DMS79 treated with DMSO at 0.1 percent for 48 hours (cell line): ENCODE data around the gene HOXA4.

Experiments
- DNase-seq: peaks from one replicate; lab custom pipeline; 2025; lab: John Stamatoyannopoulos, UW

HOXA4 gene

DNA sequence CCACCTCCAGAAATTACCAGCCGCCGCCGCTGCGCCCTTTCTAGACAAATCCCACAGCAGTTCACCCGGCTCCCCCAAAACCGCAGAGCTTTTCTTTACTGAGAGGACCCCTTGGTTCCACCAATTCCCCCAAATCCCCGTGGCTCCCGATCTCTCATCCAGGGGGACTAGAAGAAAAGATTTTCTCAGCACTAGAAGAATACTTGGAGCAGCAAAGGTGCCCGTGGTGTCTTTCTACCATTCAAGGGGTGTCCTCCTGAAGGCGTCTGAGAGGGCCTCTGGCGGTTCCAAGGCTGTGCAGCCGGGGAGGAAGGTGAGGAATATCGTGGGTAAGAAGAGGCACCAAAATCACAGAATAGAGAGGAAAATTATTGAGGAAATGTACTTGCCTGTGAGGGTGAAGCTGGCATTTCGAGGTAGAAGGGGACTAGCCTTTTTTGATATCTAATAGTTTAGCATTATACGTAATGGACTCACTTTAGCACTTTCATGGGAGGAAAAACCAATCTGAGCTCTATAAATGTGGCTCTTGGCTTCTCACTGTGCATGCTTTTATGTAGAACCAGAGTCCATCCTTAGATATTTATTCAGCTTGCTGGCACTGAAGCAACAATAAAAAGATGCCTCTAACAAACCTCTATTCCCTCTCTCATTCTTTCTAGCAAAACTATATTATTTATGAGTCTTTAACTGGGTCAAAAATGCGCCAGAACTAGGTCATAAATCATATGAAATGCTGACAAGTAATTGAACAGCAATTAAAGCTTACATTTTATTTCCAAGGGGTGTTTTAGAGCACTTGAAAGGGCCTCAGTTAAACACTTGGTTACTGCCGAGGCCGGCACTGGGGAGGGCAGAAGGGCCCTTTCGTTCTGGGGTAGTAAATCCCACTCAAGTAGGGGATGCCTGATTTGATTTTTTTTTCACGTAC is 14.3 kb downstream of the HOXA4 start:
- peak; percentile 65 for DNase-seq

DNA sequence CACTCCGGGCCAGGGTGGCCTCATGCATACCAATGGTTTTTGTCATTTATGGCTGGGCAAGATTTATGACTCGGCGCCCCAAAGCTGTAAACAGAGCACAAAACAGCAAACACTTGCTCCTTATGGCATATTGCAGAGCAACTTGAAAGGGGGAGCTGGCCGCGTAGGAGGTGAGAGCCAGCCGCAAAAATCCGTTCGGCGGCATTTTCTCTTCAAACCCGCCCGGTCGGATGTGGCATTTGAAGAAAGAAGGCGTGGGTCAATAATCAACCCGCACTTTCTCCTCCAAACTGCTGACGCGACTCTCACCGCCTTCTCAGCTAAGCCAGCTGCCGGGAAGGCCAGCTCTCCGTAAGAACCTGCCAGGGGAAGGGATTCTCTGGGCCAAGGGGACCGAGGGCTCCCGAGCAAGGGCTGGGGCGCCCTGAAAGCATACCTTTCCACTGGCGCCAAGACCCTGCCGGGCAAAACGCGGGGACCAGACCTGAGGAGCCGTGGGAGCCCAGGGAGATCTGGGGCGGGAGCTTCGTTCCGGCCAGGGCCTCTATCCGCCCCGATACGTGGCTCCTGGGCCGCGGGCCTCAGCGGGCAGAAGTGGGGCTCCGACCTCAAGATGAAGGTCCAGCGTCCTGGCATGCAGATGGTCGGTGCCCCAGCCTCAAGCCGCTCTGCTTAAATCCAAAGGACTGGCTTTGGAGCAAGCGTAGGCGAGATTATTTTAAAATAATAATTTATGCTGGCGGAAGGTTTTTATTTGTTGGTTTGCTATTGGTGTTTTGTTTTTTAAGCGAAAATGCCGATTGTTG is 15.1 kb downstream of the HOXA4 start:
- no peak for DNase-seq

DNA sequence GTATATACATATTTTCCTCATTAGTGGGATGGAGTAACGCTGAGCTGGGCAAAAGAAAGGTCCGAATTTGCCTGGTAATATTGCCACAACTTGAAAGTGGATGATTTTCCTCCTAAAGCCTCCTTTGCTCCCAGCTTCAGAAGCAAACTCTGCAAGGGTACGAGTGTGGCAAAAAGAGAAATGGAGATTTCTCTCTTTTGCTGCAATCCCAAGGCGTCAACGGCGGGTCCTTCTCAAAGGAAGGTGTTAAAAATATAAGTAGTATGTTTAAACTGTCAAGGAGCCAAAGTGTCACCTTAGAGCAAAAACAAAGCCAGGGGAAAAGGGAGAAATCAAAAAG is 15.7 kb downstream of the HOXA4 start:
- no peak for DNase-seq

DNA sequence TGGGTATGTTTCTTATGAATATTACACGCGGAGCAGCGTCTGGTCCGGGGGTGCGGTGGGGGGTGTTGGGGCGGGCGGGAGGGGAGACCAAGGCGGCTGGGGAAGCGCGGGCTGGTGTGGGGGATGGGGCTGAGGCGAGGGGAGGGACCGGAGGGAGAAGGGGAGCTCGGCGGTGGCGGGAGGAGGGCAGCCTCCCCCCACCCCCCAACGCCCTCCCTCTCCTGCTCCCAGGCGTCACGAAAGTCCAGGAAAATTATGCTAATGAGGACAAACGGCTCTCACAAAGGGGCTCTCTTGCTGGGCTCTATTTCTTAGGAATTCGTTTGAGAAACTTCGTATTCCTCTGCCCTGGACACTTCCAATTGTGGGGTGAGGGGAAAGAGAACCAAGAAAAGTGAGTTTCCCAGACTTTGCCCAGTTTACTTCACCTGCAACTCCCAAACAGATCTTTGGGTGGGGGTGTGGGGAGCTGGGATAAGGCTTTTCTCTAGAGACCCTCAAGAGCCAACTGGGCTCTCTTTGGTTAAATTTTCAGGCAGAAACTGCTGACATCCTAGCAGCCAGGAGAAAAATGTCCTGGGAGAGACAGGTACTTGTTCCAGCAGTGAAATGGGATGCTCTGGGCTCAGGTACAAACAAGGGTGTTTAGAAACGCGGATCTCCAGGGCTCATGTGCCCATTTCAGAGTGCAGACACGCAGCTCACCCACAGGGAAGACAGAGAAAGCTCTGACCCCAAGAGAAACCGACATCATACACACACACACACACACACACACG is 16.4 kb downstream of the HOXA4 start:
- no peak for DNase-seq

DNA sequence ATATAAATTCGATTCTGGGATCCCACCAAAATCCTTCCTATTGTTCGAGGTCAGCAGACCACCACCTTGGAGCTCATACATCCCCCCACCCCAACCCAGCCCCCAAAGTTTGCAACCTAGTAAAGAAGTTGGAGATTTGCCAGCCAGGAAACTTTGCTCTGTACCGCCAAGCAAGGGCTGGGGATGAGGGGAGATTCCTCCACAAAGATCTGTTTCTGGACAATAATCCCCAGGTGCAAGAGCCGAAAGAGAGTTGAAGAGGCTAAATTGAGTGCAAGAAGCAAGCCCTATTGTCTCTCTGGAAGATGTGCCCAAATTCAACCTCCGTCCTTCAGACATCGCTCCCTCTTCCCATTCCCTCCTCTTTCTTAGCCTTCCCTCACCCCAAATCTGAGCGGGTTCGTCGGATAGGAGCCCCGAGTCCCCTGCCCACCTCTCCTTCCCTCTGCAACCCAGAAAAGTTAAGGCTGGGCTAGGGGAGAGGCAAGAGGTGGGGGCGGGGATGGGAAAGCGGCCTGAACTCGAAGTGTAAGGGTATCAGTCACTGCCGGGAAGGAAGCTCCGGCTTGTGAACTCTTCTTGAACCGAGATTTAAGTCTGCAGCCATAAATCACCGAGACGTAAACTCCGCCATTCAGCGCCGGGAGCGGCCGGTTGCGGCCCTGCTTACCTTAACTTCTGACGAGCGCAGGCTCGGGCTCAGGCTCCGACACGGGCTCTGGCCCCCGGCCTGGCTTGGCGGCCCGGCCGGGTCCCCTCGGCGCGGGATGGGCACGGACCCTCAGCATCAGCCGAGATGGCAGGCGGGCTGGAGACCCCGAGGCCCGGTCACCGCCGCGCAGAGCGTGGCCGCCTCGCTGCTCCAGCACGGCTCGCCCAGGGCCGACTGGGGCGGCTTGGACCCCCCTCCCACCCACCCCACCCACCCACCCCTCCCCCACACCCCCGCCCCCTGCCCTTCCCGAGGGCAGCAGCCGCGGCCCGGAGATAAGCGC is 17.3 kb downstream of the HOXA4 start:
- no peak for DNase-seq

DNA sequence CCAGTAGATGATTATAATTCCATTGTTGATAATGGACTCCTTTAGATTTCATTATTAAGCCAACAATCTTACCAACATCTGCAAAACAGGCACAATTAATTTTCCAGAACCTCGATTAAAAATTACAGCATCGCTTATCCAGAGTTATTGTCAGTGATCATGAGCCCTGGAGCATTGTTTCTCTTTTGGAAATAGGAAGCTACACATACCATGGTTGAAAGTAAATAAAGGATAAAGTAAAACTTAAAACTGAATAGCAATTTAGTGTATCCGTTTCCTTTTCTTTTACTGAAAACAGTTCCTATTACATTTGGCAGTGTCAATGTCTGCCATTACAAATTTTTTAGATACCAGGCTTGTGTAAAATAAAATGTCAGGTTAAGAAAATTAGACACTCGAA is 18.2 kb downstream of the HOXA4 start:
- no peak for DNase-seq

DNA sequence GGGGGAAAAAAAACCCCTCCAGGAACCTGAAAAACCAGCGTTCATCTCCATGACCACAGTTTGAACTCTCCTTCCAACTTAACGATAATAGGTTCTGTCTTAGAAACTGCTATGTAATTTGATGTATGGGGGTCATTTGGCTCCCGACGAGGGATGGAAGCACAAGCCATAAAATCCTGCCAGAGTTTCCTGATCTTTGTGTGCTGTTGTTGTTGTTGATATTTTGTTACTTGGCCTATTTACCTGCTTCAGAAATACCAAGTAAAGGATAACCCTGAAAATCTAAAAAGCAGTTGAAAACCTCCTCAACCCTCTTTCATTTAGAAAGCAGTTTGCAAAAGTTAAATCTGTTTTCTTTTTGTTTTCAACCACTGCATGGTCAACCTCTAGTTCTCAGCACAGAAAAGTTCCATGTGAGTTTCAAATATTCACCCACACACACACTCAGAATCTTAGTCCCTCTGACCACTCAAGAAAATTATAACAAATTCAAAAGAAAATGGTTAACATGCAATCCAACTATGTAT is 18.7 kb downstream of the HOXA4 start:
- DNase-seq = no peak

DNA sequence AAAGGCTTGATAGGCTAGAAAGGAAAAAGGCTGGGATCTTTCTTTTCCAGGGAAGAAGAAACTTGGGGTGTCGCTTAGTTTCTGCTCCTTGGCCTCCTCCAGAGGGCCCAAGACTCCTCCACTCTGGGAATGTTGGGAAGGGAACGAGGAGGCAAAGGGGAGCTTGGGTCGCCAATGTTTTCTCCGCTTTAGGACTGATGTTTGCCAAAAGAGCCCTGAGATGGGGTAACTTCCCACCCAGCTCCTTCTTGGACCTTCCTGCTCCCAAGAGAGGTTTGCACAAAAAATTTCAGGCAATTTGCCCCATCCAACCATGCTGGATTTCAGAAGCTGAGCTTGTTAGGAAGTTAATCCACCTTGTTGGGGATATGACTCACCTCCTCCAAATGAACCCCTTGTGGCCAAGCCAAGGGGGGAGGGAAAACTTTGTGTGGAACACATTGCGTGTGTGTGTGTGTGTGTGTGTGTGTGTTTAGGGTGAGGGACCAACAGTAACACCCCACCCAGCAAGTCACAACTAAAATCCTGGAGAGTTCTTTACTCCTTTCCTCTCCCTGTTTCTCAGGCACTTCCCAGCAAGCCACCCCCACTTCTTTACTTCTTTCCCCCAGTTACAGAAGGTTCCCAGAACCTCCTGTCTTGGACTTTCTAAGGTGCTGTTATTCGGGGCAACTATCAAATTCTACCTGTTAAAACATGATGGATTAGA is 19.4 kb downstream of the HOXA4 start:
- DNase-seq = no peak

DNA sequence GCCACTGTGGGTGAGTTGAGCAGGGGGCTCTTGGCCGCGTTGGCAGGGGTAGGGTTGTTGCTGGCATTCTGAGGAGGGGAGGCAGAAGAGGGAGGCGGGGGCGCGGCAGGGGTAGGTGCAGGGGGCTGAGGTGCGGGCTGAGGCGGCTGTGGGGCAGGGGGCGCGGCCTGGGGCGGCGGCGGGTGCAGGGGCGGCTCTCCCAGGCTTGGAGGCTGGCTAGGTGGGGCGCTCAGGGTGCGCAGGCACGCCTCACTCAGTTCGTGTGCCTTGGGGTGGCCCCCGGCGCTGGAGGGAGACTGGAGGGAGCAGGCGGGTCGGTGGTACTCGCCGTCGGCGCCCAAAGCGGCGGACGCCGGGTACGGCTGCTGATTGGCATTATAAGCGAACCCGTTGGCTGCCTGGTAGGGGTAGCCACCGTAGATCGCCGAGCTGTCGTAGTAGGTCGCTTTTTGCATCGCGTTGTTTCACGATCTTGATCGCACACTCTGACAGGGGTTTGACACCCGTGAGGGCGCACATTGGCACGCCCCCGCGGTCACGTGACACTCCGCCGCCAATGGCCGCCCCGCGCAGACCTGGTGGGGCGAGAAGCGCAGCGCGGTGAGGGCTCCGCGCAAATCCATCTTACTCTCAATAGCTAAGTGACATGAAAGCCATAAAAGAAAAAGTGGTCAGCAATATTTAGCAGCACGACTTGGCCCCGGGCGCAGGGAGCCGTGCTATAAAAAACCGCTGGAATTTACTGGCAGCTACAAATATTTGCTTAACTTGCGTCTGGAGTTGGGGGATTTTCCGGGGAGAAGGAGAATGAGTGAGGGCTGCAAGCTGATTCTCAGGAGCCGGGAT is 20.1 kb downstream of the HOXA4 start:
- DNase-seq = no peak

DNA sequence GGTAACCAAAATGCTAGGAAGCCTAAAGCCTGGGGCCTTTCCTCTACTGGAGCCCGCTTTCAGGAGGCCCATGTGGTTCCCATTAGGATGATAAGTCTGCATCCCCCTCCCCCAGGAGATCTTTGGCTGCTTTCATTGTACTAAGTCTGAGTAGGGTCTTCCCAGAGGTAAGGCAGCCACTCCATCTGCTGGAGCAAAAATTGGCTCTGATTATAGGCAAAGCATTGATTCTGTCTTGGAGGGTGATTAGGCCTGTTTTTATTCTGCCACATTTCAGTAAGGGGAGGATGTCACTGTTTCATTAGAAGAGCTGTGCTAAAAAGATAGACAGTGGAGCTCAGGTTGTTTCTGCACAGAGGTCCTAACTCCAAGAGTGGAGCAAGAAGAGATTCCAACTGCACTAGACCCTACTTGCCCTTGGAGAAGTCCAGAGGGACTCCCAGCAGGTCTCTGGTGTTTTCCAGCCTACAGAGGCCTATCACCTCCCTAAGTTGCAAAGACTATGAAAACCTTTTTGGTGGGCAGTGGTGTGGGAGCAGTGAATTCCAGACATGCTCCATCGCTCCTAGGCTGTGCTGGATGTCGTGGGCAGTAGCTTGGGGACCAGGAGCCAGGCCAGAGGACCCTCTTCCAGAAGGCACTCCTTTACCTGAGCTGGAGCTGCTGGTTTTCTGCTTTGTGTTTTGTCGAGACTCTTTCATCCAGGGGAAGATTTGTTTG is 20.9 kb downstream of the HOXA4 start:
- no peak for DNase-seq

DNA sequence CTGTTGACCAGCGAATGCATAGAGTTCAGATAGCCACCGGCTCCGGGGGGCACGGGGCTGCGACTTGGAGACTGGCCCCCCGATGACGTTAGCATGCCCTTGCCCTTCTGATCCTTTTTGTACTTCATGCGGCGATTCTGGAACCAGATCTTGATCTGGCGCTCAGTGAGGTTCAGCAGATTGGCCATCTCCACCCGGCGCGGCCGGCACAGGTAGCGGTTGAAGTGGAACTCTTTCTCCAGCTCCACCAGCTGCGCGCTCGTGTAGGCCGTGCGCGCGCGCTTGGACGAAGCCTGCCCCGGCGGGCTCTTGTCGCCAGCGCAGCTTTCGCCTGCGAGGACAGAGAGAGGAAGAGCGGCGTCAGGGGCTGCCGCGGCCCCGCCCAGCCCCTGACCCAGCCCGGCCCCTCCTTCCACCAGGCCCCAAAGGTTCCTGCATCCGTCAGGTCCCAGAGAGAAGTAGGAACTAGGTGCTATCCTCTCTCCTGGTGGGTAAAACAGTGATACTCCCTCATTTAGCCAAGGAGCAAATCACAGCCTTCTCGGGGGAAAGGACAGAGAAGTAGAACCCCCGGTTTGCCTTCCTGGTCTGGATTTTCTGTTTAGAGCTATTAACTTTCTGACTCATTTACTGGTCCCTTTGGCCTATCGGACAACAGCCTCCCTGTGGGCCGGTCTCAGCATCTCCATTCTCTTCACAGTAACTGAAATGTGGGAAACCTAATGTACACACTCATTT is 22.0 kb downstream of the HOXA4 start:
- DNase-seq = no peak

DNA sequence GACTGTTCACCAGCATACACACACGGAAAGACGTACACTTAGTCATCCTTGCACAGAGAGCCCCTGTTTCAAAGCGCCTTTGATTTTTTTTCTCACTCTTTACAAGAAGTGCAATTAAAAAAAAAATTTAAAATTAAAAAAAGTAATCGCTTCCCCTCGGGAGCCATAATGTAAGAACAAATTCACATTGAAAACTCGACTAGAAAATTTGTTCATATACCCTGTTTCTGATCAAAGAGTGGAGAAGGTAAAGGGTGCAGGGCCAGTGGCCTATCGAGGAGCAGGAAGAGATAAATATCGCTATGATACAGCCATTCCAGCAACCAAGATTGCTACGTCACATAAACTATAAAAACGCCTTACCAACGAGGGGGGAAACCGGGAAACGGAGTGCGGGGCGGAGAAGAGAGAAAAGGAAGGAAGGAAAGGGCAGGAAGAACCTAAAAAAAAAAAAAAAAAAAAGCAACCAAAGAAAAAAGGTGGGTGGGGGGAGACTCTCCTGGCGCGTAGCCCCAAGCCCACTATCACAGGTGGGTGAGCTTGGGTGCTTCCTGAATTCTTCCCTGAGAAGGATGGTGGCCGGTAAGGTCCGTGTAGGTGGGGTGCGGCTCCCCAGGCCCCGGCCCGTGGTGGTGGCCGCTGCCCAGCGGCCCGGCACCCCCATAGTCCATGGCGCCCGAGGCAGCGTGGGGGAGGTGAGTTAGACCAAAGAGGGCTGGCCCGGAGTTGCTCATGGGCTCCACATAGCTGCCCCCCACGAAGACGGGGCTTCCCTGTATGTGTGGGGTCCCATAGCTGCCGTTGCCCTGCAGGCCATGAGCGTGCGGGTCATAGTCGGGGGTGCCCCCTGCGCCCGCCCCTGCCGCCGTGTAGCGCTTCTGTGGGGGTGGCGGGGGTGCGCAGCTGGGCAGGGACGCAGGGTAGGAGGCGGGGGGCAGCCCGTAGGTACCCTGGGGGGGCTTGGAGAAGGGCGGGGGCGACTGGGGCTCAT is 22.9 kb downstream of the HOXA4 start:
- no peak for DNase-seq

DNA sequence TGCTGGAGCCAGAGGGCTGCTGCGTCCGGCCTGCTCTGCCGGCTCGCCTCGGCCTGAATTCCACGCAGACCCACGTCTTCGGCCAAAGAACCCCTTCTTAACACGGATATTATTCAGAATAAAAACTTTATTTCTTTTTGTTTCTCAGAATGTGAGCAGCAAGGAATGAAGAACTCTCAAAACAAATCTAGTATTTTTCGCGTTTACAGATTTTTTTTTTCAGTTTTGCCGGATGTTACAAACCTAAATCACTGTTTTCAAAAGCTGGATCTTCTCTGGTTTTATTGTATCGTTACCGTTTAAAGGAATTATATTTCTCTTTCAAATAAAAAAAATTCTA is 23.7 kb downstream of the HOXA4 start:
- DNase-seq = no peak

DNA sequence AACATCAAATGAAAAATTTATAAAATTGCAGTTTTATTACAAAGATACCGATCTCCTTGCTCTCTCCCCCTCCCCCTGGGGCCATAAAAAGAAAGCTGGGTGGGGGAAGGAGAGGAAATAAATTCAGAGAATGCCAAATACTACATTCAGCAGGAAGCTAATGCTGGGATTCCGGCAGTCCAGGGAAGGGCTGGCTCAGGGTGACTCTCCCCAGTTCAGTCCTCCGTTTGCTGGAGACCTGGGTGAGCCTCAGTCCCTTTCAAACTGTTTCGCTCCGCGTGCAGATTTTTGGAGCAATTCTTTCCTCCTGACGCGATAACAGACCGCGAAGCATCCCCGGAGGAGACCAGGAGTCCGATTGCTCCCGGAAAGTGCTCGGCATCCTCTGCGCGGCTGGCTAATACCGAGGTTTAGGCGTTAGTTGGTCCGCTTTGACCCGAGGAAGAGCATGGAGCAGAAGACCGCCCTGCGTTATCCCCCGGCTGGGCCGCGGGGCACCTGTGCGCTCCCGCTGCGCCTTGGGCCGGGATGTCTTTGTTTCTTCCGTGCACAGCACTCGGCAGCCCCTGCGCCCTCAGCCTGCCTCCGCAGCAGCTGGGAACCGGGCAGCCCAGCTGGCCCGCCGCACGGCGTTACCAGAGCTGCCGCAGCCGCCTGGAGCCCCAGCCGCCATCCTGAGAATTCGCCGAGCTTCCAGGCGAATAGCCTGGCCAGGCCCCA is 24.2 kb downstream of the HOXA4 start:
- DNase-seq = no peak

DNA sequence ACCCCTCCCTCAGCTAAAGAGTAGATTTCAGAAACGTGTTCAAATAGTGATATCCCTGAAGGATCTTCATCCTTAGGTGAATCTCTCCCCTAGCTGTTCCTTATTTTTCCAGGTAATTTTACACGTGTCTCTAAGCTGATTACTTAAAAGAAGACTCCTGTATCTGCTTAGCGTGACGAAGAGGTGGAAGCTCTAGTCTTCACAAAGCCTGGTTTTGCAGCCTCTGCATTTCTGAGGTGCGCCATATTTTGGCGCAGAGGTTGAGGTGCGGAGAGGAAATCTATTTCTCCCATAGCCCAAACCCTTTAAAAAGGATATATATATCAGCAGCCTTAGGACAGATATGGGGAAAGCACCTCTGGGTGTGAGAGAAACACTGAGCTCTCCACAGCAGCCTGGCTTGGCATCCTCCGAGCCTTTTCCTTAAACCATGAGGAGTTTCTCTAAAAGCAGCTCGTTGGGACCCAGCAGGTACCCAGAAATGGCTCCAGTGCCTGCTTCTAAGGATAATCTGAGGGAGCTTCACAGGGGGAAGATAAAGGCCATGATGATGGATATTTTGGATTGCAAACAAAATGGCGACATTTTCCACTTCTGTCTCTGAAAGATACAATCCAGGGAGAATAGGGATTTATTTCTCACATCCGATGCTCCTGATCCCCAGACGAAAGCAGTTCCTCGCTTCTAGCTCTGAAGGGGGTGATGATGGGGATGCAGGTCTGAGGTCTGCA is 25.1 kb downstream of the HOXA4 start:
- no peak for DNase-seq
